GM19452 (cell line): ENCODE results near the gene XRCC5.

Experiments used
- ATAC-seq: cut with Tn5 transposase; IDR thresholded peaks from one replicate; pipeline ENCODE4 v1.9.1; 2021; ENCODE audit not compliant: unreplicated experiment

XRCC5 gene

DNA sequence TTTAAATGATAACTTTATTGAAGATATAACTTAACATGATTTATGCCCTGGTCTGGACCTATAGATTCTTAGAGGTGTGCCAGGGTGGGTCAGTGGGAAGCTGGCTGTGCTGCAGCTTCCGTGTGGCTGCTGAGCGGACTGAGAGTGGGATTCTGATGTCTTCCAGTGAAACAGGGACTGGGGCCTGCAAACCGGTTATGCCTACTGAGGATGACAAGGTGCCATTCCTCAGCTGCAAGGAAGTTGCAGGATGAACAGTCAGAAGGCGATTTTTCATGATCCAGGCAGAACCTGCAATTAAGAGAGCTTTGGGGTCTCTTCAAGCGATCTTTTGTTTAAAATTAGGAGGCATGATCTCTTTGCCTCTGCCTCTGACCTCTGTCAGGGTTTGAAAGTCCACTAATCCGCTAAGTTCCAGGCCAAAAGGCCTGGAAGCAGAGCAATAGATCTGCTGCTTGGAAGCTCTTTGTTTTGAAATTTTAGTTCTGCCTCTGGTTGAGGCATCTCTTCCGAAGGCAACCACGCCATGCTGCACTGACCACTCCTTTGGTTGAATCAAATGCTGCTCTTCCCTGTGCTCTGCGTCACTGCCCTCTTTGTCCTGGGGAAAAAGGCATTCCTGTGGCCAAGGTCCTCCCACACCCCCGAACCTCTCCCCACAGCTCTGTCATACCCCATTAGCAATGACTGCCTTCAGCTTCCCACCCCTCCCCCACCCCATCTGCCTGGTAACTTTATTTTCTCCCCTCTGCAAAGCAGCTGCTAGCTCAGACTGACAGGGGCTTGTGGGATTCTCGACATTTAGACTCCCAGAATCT is 25.5 kb upstream of the XRCC5 start:
- ATAC-seq, result no peak

DNA sequence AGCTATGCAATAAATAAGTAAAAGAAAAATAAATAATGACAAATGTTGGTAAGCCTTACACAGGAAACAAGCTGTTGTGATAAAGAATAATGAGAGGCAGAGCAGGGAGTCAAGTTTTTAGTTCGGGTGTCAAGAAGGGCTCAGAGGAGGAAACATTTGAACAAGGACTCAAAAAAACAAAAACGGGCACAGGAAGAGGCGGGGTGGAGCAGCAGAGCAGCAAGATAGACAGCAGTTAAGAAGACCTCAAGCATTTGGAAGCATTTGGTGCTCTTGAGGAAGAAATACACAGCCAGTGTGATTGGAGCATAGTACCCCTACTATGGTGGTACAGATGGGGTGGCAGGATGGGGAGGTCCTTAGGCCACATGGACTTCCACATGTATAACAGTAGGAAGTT is 24.6 kb upstream of the XRCC5 start:
- no peak for ATAC-seq

GRCh38 chr2:216086207-216086893 is 22.8 kb upstream of the XRCC5 start:
- ATAC-seq, result no peak

DNA sequence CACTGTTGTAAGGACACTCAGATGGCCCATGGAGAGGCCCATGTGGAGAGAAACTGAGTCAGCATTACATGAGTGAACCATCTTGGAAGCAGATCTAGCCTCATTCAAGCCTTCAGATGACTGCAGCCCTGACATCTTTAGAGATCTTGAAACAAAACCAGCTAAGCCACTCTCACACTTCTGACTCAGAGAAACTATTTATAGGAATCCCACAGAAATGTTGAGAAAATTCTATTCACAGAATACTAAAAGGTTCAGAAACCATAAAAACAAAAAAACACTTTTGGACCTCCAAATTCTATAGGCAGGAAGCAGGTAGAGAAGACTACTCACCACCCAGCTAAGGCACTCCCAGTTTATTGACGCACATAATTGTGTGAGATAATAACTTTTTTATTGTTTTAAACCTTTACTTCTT is 18.8 kb upstream of the XRCC5 start:
- ATAC-seq, result no peak

GRCh38 chr2:216092646-216093045 is 16.5 kb upstream of the XRCC5 start:
- ATAC-seq, result no peak

DNA sequence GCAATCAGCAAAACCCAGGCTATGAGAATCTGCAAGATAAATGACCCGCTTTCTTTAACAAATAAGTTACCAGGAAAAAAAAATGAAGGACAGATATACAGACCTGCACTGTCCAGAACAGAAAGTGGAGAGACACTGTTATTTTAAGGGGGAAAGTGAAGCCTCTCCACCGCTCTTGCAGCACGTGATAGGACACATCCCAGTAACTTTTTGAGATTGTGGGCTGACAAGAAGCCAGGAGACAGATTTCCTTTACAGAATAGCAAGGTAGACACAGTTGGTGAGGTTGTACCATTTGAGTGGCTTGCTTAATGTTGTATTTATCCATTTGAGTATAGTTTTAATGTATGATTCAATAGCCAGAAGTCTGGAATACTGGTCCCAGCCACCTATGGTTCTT is 14.4 kb upstream of the XRCC5 start:
- ATAC-seq, result no peak

DNA sequence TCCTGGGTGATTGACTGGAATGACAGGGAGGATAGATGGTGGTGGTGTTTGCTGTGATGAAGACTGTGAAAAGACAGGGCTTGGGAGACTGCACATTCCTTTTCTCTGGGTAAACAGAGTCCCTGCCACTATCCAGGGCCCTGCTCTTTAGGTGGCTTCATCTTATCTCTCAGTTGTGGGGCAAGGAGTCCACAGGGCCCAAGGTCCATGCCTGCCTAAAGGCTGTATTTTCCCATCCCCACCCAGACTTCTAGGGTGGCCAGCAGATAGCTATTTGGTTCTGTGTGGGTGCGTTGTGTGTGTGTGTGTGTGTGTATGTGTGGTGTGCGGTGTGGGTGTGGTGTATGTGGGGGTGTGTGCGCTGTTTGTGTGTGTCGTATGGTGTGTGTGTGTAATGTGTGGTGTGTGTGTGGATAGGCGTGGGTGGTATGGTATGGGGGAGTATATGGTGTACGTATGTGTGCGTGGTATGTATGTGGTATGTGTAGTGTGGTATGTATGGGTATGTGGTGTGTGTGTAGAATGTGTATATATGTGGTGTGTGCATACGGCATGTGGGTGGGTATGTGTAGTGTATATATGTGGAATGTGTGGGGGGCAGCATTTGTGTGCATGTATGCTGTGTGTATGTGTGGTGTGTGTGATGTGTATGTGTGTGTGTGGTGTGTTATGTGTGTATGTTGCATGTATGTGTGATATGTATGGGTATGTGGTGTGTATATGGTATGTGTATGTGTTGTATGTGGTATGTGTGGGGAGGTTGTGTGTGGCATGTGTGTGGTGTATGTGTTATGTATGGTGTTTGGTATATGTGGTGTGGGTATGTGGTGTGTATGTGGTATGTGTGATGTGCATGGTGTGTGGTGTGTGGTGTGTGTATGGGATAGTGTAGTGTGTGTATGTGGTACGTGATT is 10.5 kb upstream of the XRCC5 start:
- no peak for ATAC-seq

DNA sequence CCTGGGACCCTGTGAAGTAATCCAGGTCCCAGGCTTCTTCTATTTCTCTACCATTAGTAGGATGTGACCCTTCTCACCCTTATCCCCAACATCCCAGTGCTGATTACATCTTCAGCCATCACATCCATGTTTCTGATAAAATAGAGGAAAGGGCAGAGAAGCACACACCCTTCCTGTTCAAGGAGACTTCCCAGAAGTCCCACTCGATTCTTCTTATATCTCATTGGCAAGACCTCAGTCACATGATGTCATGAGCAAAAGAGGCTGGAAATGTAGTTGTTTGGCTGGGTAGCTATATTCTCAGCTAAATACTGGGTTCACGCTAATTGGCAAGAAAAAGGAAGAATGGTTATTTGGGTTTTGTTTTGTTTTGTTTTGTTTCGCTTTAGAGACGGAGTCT is 8.0 kb upstream of the XRCC5 start:
- no peak for ATAC-seq

GRCh38 chr2:216103213-216103612 is 5.9 kb upstream of the XRCC5 start:
- no peak for ATAC-seq

- ATAC-seq, result no peak
Observed at GRCh38 chr2:216104691-216105090, 4.5 kb upstream of the XRCC5 start.

DNA sequence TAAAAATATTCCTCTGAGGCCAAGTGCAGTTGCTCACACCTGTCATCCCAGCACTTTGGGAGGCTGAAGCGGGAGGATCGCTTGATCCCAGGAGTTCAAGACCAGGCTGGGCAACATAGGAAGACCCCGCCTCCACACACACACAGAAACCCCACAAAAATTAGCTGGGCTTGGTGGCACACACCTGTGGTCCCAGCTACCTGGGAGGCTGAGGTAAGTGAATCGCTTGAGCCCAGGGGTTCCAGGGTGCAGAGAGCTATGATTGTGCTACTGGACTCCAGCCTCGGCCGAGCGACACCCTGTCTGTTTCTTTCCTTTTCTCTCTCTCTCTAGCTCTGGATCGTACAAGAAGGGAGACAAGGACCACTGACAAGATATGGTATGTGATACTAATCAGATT is 1.8 kb upstream of the XRCC5 start:
- ATAC-seq, result no peak

- ATAC-seq, result no peak
Observed at GRCh38 chr2:216107760-216108159, 1.4 kb upstream of the XRCC5 start.

DNA sequence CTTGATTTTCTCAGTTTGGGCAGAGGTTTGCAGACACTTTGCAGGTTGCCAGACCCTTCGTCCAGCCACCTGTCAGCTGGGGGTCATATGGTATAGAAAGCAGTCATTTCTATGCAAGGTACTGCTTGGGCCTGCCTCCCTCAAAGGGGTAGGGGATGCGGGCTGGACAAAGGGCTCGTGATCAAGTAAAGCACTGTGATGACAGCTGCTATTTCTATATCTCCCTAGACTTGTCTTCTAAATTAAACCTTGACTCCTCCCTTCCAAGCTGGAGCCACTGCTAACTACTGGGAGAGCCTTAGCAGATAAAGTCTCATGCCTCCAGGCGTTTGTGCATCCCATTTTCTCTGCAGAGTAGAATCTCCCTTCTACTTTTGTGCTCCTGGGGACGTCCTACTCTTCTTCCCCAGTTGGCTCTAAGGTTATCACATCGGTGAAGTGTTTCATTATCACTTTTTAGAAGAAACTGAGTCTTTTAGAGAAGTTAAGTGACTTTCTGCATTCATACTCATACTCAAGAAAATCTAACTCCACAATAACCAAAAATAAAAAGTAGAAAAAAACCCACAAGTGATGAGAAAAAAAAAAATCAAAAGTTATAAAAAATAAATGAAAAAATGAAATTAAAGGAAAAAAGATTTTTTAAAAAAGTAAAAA is 710 bp upstream of the XRCC5 start:
- ATAC-seq, result no peak

GRCh38 chr2:216109962-216110614 is 940 bp downstream of the XRCC5 start:
- no peak for ATAC-seq

GRCh38 chr2:216110620-216111019 is 1.5 kb downstream of the XRCC5 start:
- no peak for ATAC-seq

DNA sequence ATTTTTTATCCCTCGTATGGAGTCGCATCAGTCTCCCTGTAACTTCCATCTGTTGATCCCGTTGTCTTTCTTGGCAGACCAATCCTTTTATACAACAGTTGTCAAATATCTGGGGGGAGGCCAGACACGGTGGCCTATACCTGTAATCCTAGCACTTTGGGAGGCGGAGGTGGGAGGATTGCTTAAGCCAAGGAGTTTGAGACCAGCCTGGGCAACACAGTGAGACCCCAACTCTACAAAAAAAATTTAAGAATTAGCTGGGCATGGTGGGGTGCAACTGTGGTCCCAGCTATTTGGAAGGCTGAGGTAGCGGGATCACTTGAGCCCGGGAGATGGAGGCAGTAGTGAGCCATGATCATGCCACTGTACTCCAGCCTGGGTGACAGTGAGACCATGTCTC is 2.0 kb downstream of the XRCC5 start:
- ATAC-seq, result no peak

GRCh38 chr2:216112926-216113325 is 3.8 kb downstream of the XRCC5 start:
- ATAC-seq, result no peak

DNA sequence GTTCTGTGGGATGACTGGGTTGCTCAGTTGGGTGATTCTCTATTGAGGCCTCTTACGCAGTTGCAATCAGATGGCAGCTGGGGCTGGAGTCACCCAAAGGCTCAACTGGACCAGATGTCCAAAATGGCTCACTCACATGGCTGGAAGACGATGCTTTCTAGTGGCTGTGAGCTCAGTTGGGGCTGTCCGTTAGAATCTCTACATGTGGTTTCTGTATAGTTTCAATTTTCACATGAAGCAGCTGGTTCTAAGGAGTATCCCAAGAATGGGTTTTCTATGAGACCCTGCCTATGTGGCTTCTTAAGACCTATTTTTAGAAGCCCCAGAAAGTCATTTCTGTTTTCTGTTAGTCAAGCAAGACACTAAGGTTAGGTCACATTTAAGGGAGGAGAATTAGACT is 4.4 kb downstream of the XRCC5 start:
- peak; percentile 69 for ATAC-seq

DNA sequence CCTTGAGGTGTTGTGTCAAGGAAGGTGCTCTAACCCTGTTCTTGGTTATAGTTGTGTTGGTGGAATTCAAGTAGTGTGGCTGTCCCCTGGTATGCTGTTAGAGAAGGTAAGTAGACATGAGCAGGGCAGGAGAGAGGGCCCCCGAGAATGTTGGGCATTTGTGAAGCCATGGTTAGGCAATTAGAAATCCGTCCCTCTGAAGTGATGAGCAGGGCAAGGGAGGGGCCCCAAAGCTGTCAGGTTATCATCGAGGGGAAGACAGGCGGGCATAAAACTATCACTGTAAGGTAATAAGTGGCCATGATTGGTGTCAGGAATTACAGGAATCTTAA is 5.2 kb downstream of the XRCC5 start:
- no peak for ATAC-seq

GRCh38 chr2:216114714-216115531 is 5.8 kb downstream of the XRCC5 start:
- peak; percentile 38 for ATAC-seq
